Measurements from ENCODE around the gene EPDR1. TPM values are rescaled to one million over a fixed set of nuclear protein-coding genes. Genes with fewer than 3 reads are reported as not detected.

EPDR1 gene
- total RNA-seq, 2 donors from 2014 or later = 31.3 to 42.6 TPM

- no peak for DNase-seq (ENCODE audit: low spot score)
- intact Hi-C loops (cut with DNase I) = no loop called here
Measured at GRCh38 chr7:37960483-37960882, 40.0 kb downstream of the EPDR1 start.

GRCh38 chr7:37961251-37961650 is 40.8 kb downstream of the EPDR1 start:
- intact Hi-C loops (cut with DNase I) = no loop called here
- no peak for DNase-seq (ENCODE audit: low spot score)

- intact Hi-C loops (cut with DNase I) = no loop called here
- DNase-seq (ENCODE audit: low spot score) = no peak
Measured at GRCh38 chr7:37964196-37964595, 43.8 kb downstream of the EPDR1 start.

- intact Hi-C loops (cut with DNase I) = no loop called here
- DNase-seq (ENCODE audit: low spot score) = no peak
Measured at GRCh38 chr7:37970211-37970610, 49.8 kb downstream of the EPDR1 start.

GRCh38 chr7:37971491-37971890 is 51.1 kb downstream of the EPDR1 start:
- intact Hi-C loops (cut with DNase I) = no loop called here
- no peak for DNase-seq (ENCODE audit: low spot score)

GRCh38 chr7:37973915-37974314 is 53.5 kb downstream of the EPDR1 start:
- intact Hi-C loops (cut with DNase I) = no loop called here
- no peak for DNase-seq (ENCODE audit: low spot score)

GRCh38 chr7:37974711-37975110 is 54.3 kb downstream of the EPDR1 start:
- DNase-seq (ENCODE audit: low spot score) = no peak
- intact Hi-C loops (cut with DNase I) = no loop called here

- intact Hi-C loops (cut with DNase I) = no loop called here
- DNase-seq (ENCODE audit: low spot score) = no peak
Measured at GRCh38 chr7:37977243-37977642, 56.8 kb downstream of the EPDR1 start.

- intact Hi-C loops (cut with DNase I) = no loop called here
- no peak for DNase-seq (ENCODE audit: low spot score)
Measured at GRCh38 chr7:37981664-37982063, 61.2 kb downstream of the EPDR1 start.

- DNase-seq (ENCODE audit: low spot score) = no peak
- intact Hi-C loops (cut with DNase I) = no loop called here
Measured at GRCh38 chr7:37982423-37982822, 62.0 kb downstream of the EPDR1 start.

- intact Hi-C loops (cut with DNase I) = no loop called here
- DNase-seq (ENCODE audit: low spot score) = no peak
Measured at GRCh38 chr7:37984750-37985390, 64.4 kb downstream of the EPDR1 start.

GRCh38 chr7:37986908-37987330 is 66.5 kb downstream of the EPDR1 start:
- intact Hi-C loops (cut with DNase I) = no loop called here

GRCh38 chr7:37987732-37988131 is 67.3 kb downstream of the EPDR1 start:
- intact Hi-C loops (cut with DNase I) = no loop called here

More at GRCh38 chr7:37986908-37987330, 66.5 kb downstream of the EPDR1 start:
- DNase-seq (ENCODE audit: low spot score) = no peak

GRCh38 chr7:37988721-37989650 is 68.5 kb downstream of the EPDR1 start:
- DNase-seq (ENCODE audit: low spot score) = no peak
- intact Hi-C loops (cut with DNase I) = no loop called here

More at GRCh38 chr7:37987732-37988131, 67.3 kb downstream of the EPDR1 start:
- no peak for DNase-seq (ENCODE audit: low spot score)

GRCh38 chr7:37990337-37990736 is 69.9 kb downstream of the EPDR1 start:
- intact Hi-C loops (cut with DNase I) = no loop called here
- no peak for DNase-seq (ENCODE audit: low spot score)

- intact Hi-C loops (cut with DNase I) = no loop called here
- no peak for DNase-seq (ENCODE audit: low spot score)
Measured at GRCh38 chr7:37993060-37993501, 72.6 kb downstream of the EPDR1 start.

- intact Hi-C loops (cut with DNase I) = no loop called here
- DNase-seq (ENCODE audit: low spot score) = no peak
Measured at GRCh38 chr7:37999673-38000072, 79.2 kb downstream of the EPDR1 start.

GRCh38 chr7:38000272-38000671 is 79.8 kb downstream of the EPDR1 start:
- DNase-seq (ENCODE audit: low spot score) = no peak
- intact Hi-C loops (cut with DNase I) = no loop called here

All from posterior vena cava (tissue), 2 donors.